Progenitor cell of endocrine pancreas (in vitro differentiated cells): Measurements from ENCODE around the gene RELA. TPM values are rescaled to one million over a fixed set of nuclear protein-coding genes. Genes with fewer than 3 reads are reported as not detected.
"Not testable (repeated sequence)": the region's sequence is repeated elsewhere in the genome, so short reads cannot be mapped to it uniquely, and the experiment has no call there.

Experiments
- DNase-seq: peaks from one replicate; pipeline ENCODE4 v3.0.0; 2021; ENCODE audit warnings: low spot score; ENCODE audit not compliant: unreplicated experiment
- H3K27ac Mint-ChIP-seq: 2 replicates; pipeline ENCODE4 v1.8.0; 2021; ENCODE audit warnings: mild to moderate bottlenecking, moderate library complexity, mixed read lengths
- H3K27me3 Mint-ChIP-seq: 2 replicates; pipeline ENCODE4 v1.8.0; 2021; ENCODE audit warnings: mixed read lengths
- H3K36me3 Mint-ChIP-seq: 2 replicates; pipeline ENCODE4 v1.8.0; 2022; ENCODE audit warnings: mixed read lengths; ENCODE audit not compliant: insufficient read depth
- H3K4me1 Mint-ChIP-seq: 2 replicates; pipeline ENCODE4 v1.8.0; 2021; ENCODE audit warnings: low read depth, mixed read lengths
- H3K4me3 Mint-ChIP-seq: 2 replicates; pipeline ENCODE4 v1.8.0; 2021; ENCODE audit warnings: low read depth, mild to moderate bottlenecking, moderate library complexity, mixed read lengths
- H3K9me3 Mint-ChIP-seq: 2 replicates; pipeline ENCODE4 v1.8.0; 2021; ENCODE audit warnings: low read depth, mixed read lengths
- total RNA-seq: library from RNA; stranded (reverse); gene quantifications from 2 replicates; pipeline ENCODE4 v1.2.1, GENCODE V29; 2021
- TF ChIP-seq, protein P1 (sequence below): fragments of 200-600 bp; sonication (generic); IDR thresholded peaks from one replicate; pipeline ENCODE4 v1.5.0; 2021; ENCODE audit warnings: antibody characterized with exemption, mild to moderate bottlenecking; ENCODE audit not compliant: unreplicated experiment

The RELA gene
- total RNA-seq, 1 donor from 2014 or later: 54.5 TPM

GRCh38 chr11:65698205-65698604 is 35.5 kb upstream of the RELA start:
- H3K4me3 Mint-ChIP-seq: no peak overlapping the region
- TF ChIP-seq, protein P1, sequence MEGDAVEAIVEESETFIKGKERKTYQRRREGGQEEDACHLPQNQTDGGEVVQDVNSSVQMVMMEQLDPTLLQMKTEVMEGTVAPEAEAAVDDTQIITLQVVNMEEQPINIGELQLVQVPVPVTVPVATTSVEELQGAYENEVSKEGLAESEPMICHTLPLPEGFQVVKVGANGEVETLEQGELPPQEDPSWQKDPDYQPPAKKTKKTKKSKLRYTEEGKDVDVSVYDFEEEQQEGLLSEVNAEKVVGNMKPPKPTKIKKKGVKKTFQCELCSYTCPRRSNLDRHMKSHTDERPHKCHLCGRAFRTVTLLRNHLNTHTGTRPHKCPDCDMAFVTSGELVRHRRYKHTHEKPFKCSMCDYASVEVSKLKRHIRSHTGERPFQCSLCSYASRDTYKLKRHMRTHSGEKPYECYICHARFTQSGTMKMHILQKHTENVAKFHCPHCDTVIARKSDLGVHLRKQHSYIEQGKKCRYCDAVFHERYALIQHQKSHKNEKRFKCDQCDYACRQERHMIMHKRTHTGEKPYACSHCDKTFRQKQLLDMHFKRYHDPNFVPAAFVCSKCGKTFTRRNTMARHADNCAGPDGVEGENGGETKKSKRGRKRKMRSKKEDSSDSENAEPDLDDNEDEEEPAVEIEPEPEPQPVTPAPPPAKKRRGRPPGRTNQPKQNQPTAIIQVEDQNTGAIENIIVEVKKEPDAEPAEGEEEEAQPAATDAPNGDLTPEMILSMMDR: no peak
- H3K27me3 Mint-ChIP-seq: peaks cover 17% of the 10 kb centered on the region
- H3K27ac Mint-ChIP-seq: no peak overlapping the region
- DNase-seq: no peak
- H3K36me3 Mint-ChIP-seq: no peaks in the 10 kb centered on the region
- peaks cover 10% of the 10 kb centered on the region for H3K9me3 Mint-ChIP-seq
- H3K4me1 Mint-ChIP-seq: no peaks in the 10 kb centered on the region

DNA sequence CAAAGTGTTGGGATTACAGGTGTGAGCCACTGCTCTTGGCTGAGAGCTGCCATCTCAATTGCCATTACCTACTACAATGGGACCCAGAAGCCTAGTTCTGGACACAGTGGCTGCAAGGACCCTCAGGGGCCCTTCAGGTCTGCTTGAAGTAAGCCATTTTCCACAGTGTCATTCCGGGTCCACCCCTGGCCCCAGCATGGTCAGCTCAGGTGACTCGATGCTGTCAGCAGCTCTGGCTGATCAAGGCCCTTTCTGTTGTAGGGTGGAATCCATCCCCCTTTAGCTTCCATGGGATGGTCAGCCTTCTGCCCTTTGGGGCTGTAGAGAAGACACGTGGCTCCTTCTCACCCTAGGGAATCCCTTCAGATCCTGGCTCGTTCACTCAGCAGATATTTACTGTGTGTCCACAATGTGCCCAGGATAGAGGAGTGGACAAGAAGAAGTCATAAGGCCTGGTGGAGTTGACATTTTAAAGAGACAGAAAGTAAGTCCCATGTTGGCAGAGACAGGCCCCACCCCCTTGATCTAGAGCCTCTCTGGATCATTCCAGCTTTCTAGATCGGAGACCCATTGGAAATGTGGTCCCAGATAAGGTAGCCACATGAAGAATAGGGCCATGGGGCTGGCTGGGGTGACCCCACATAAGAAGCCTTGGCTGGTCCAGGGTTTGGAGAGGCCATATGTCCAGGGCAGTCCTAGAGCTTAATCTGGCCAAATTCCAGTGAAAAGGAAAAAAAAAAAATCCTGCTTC is 34.3 kb upstream of the RELA start:
- H3K4me1 Mint-ChIP-seq: peaks cover 5% of the 10 kb centered on the region
- no peak overlapping the region for H3K4me3 Mint-ChIP-seq
- TF ChIP-seq, protein P1: no peak

DNA sequence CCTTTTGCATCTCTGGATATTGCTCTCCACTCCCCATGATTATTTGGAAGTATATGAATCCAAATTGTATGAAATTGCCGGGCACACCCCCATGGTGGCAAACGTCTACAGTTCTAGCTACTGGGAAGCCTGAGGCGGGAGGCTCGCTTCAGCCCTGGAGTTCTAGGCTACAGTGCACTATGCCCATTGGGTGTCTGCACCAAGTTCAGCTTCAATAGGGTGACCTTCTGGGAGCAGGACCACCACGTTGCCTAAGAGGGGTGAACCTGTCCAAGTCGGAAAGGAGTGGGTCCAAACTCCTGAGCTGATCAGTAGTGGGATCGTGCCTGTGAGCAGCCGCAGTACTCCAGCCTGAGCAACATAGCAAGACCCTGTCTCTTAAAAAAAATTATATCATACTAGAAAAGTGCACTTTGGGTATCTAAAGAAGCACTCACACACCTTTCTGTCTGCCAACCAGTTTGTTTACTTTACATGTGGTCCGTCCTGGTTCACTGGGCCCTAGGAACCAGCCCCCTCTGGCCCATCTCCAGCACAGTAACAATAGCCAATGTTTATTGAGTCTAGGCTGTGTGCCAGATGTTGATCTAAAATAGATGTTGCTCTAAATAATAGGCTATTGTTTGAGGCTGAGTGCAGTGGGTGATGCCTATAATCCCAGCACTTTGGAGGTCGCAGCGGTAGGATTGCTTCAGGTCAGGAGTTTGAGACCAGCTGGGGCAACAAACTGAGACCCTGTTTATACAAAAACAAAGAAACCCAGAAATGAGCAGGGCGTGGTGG is 32.9 kb upstream of the RELA start:
- Mint-ChIP-seq H3K4me1 (peaks cover 5% of the 10 kb centered on the region), H3K9me3 (peaks cover 6% of the 10 kb centered on the region), H3K4me3 (no peak overlapping the region), H3K36me3 (no peaks in the 10 kb centered on the region), H3K27ac (no peak overlapping the region), H3K27me3 (peaks cover 11% of the 10 kb centered on the region)
- DNase-seq: no peak
- TF ChIP-seq, protein P1: no peak

More for the DNA sequence above, 34.3 kb upstream of the RELA start:
- DNase-seq: no peak
- H3K36me3 Mint-ChIP-seq: no peaks in the 10 kb centered on the region
- H3K9me3 Mint-ChIP-seq: peaks cover 10% of the 10 kb centered on the region
- no peak overlapping the region for H3K27ac Mint-ChIP-seq
- peaks cover 11% of the 10 kb centered on the region for H3K27me3 Mint-ChIP-seq

DNA sequence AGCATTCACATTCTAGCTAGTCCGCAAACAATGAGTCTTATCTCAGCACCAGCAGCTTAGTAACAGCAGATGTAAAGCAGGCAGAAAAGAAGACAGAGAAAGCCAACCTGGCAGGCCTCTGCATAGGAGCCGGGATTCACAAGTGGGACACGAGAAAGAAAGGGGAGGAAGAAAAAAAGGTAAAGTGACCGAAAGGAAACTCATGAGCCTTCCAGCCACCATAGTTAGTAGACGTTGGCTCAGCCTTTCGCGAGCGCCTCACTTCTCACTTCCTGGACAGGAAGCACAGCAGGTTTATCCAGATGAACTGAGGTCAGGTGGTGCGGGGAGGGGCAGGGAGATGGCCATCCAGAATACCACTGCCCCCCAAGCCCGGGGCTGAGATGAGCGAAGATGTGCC is 29.7 kb upstream of the RELA start:
- DNase-seq: no peak
- Mint-ChIP-seq H3K27ac (peak overlapping the region; percentile 91), H3K27me3 (peaks cover 3% of the 10 kb centered on the region), H3K9me3 (no peaks in the 10 kb centered on the region), H3K36me3 (no peaks in the 10 kb centered on the region), H3K4me3 (no peak overlapping the region), H3K4me1 (peaks cover 7% of the 10 kb centered on the region)
- TF ChIP-seq, protein P1: no peak

DNA sequence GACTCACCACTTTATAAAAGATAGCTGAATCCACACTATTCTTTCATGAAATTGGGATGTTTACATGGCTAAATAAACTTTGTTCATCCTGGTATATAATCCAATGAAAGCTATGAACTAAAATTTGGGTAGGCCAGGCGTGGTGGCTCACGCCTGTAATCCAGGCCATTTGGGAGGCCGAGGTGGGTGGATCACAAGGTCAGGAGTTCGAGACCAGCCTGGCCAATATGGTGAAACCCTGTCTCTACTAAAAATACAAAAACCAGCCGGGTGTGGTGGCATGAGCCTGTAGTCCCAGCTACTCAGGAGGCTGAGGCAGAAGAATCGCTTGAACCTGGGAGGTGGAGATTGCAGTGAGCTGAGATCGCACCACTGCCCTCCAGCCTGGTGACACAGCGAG is 29.1 kb upstream of the RELA start:
- not testable (repeated sequence) for H3K27me3 Mint-ChIP-seq, DNase-seq, H3K4me3 Mint-ChIP-seq, H3K27ac Mint-ChIP-seq, H3K36me3 Mint-ChIP-seq, H3K9me3 Mint-ChIP-seq, H3K4me1 Mint-ChIP-seq
